Measurements from ENCODE around the gene HMGCLL1.

HMGCLL1 gene

DNA sequence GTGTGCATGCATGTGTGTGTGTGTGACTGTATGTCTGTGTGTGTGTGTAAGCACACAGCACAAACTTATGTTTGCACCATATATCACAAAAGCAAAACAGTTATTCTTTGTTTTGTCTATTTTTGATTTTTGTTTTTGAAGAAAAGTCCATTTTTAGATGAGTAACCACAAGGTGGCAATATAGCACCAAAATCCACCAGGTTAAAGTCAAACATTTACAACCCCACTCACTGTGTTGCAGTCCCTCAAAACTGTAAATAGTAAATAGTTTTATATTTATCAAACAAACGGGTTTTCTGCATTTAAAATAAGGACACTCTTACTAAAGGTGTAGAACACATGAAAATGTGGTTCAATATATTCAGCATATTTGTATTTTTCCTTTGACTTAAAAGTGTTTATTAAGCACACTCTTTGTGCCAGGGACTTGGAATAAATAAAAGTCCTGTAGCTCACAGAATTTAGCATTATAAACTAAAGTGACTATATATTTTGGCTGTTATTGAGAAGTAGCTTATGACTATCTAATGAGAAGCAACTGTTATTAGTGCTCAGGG is 133.3 kb downstream of the HMGCLL1 start:
- no peak overlapping the region for H3K4me3 ChIP-seq (ENCODE audit: control insufficient read depth, low read depth, low read length)
- TF ChIP-seq, protein P1, sequence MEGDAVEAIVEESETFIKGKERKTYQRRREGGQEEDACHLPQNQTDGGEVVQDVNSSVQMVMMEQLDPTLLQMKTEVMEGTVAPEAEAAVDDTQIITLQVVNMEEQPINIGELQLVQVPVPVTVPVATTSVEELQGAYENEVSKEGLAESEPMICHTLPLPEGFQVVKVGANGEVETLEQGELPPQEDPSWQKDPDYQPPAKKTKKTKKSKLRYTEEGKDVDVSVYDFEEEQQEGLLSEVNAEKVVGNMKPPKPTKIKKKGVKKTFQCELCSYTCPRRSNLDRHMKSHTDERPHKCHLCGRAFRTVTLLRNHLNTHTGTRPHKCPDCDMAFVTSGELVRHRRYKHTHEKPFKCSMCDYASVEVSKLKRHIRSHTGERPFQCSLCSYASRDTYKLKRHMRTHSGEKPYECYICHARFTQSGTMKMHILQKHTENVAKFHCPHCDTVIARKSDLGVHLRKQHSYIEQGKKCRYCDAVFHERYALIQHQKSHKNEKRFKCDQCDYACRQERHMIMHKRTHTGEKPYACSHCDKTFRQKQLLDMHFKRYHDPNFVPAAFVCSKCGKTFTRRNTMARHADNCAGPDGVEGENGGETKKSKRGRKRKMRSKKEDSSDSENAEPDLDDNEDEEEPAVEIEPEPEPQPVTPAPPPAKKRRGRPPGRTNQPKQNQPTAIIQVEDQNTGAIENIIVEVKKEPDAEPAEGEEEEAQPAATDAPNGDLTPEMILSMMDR (IDR thresholded peaks at IDR 0.05; ENCODE audit: control insufficient read depth, insufficient read depth, low read depth, low read length, missing control alignments): peak; percentile 53
- no peak for DNase-seq (ENCODE audit: low read depth)

DNA sequence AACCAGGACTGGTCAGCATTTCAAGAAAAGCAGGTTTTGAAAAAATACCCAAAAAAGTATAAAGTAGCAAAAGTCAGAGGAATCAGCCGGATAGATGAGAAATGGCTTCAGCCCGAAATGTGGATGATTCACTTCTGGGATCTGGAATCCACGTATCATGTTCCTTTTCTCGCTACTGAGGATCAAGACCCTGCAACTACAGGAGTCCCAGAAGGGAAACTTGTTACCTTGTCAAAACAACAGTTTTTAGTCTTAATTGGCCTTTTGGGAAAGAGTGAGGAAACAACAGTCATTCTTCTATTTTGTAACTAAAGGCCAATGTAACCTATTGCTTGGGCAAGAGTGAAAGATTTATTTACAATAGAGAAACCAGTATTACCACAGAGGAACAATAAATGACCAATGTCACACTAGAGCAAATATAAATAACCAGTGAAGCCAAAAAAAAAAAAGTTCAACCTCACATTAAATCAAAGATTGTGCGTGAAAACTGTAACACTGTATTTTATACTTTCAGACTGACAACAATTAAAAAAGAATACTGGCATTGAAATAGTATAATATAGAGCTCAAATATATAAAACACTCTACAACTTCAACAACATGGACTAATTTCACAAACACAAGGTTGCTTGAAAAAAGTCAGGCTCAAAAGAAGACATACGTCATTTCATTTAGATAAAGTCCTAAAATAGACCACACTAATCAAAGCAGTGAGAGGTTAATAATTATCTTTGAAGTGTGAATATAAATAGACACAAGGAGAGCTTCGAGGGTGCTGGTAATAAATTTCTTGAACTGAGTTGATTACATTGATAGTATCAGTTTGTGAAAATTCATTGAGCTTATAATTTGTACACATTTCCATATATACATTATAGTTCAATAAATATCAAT is 135.5 kb downstream of the HMGCLL1 start:
- TF ChIP-seq, protein P1 (IDR thresholded peaks at IDR 0.05; ENCODE audit: control insufficient read depth, insufficient read depth, low read depth, low read length, missing control alignments): no peak
- no peak for DNase-seq (ENCODE audit: low read depth)
- no peak overlapping the region for H3K4me3 ChIP-seq (ENCODE audit: control insufficient read depth, low read depth, low read length)

DNA sequence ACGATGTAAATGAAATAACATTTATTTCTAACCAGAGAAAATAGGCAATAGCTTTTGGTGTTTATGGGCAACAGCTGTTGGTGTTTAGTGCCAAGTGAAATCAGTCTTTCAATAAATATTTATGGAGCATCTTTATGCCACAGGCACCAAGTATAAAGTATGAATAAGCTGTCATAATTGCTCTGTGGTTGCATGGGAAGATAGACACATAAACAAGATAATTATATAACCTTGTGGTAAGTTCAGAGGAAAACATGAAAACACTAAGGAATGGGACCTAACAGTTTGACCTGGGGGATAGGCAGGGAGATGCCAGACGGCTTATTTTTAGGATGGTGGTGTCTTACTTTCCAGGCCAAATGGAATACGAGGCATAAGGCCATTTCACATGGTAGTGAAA is 140.8 kb downstream of the HMGCLL1 start:
- TF ChIP-seq, protein P1 (IDR thresholded peaks at IDR 0.05; ENCODE audit: control insufficient read depth, insufficient read depth, low read depth, low read length, missing control alignments): no peak
- no peak overlapping the region for H3K4me3 ChIP-seq (ENCODE audit: control insufficient read depth, low read depth, low read length)
- no peak for DNase-seq (ENCODE audit: low read depth)

DNA sequence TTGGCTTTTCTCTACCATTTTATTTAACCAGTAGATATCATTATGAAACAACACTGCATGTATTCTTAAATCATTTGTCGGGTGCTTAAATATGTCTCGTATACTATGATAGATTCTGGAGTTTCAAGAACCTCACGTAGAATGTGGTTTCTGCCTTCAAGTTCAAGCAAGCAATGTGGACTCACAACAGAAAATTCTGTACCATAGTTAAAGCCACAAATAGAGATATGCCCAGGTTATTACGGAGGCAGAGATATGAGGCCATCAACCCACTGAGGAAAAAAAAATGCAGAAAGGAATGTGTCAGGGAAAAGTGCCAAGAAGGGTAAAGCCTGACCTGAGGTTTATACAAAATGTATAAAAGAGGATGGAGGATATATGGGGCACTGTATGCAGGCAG is 141.9 kb downstream of the HMGCLL1 start:
- TF ChIP-seq, protein P1 (IDR thresholded peaks at IDR 0.05; ENCODE audit: control insufficient read depth, insufficient read depth, low read depth, low read length, missing control alignments): no peak
- no peak for DNase-seq (ENCODE audit: low read depth)
- H3K4me3 ChIP-seq (ENCODE audit: control insufficient read depth, low read depth, low read length): no peak overlapping the region

DNA sequence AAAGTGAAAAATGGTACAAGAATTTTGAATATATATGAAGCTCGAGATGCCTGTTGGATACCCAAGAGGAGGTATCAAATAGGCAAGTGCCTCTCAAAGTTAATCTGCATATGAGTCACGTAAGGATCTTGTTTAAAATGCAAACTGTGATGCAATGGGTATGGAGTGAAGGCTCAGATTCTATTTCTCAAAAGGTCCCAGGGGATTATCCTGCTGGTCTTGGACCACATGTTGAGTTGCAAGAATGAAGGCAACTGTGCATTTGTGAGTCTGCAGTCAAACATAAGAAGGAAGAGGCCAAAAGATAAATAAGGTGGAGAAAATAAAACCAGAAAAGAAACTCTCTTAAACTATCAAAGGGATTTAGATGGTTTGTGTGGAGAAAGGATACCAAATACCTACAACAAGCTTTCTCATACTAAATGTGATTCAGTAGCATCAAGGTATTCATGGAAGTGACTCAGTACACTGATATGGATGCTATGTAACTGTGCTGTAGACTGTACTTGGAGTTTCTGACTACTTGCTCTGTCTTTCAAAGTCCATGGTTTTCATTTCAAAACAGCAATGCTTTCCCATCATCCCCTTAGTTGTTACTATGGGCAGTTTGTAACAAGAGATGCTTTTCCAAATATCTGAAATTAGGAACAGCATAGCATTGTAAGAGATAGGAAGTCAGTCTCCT is 145.4 kb downstream of the HMGCLL1 start:
- H3K4me3 ChIP-seq (ENCODE audit: control insufficient read depth, low read depth, low read length): no peak overlapping the region
- DNase-seq (ENCODE audit: low read depth): no peak
- TF ChIP-seq, protein P1 (IDR thresholded peaks at IDR 0.05; ENCODE audit: control insufficient read depth, insufficient read depth, low read depth, low read length, missing control alignments): no peak

DNA sequence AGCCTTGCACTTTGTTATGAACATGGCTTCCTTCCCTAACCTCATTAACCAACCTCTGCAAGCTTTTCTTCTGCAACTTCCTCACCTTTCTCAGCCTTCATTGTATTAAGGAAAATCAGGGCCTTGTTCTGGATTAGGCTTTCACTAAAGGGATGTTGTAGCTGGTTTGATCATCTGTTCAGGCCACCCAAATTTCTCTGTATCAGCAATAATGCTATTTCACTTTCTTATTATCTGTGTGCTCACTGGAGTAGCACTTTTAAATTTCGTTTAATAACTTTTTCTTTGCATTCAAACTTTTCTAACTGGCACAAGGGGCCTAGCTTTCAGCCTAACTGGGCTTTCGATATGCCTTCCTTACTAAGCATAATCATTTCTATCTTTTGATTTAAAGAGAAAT is 155.1 kb downstream of the HMGCLL1 start:
- DNase-seq (ENCODE audit: low read depth): no peak
- TF ChIP-seq, protein P1 (IDR thresholded peaks at IDR 0.05; ENCODE audit: control insufficient read depth, insufficient read depth, low read depth, low read length, missing control alignments): no peak
- H3K4me3 ChIP-seq (ENCODE audit: control insufficient read depth, low read depth, low read length): no peak overlapping the region

All from AG09309 (cell line).